Measurements from ENCODE around the gene BCDIN3D. TPM values are rescaled to one million over a fixed set of nuclear protein-coding genes. Genes with fewer than 3 reads are reported as not detected.

Gene BCDIN3D
- total and polyA plus RNA-seq, 10 of the 15 experiments (the other 5 are each of a cell fraction or from before 2014, with no cell fraction given): 3.7 to 7.2 (median 6.4) TPM

DNA sequence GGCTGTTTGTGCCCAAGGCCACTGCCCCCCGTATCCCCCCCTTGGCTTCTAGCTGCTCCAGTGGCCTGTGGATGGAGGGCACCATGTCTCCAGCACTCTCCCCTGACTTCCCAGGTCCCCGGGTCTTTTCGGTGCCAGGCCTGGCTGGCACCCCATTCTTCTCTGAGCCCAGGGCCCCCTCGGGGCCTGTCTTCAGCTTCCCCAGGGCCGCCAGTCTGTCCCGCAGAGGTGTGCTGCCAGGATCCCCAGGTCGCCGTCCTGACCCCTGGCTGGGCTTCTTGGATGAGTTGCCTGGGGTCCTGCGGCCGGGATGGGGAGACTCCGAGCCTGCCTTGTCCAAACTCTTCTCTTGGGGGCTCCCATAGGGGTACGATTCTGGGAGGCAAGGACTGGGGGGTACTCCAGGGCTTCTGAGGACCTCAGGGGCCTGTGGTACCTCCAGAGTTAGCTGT lies 47.2 kb downstream of the BCDIN3D start:
- ChIA-PET SMC1A (ENCODE audit: uncharacterized antibody, unreplicated experiment) (no interaction called here), POLR2A (no interaction called here), RAD21 (ENCODE audit: unreplicated experiment) (interaction anchor here (1.3 kb wide), 1 partner anchor 54 kb away, joined by 3 read pairs; the partner anchor contains the start of gene TMBIM6), CTCF (interaction anchor here (0.7 to 1.2 kb wide), 3 partner anchors 13 to 304 kb away, joined by 3 to 4 read pairs (median 3); no protein-coding TSS in a partner anchor)
- Histone ChIP-seq H3K36me3 (ENCODE audit: control insufficient read depth in 2 of 2, insufficient read depth in 2 of 2, low read length in 1 of 2) (peaks cover 0 to 3% of the 10 kb centered on the region in 2 experiments; a peak in 2 of 4 replicates), H3K9ac (ENCODE audit: control insufficient read depth, insufficient read depth, low read length) (no peak overlapping the region), H3K4me3 (no peak overlapping the region), H2AFZ (ENCODE audit: control insufficient read depth, low read depth, low read length) (no peak overlapping the region), H3K27ac (ENCODE audit: control insufficient read depth, insufficient read depth) (no peak overlapping the region), H3K79me2 (ENCODE audit: control insufficient read depth, insufficient read depth, low read length) (no peaks in the 10 kb centered on the region), H3K27me3 (replicated peaks in 1 of 2; ENCODE audit: control insufficient read depth in 2 of 2, insufficient read depth in 2 of 2, low read length in 1 of 2) (no peaks in the 10 kb centered on the region), H3K4me1 (ENCODE audit: control insufficient read depth, insufficient read depth, low read length) (no peaks in the 10 kb centered on the region), H3K4me2 (ENCODE audit: control insufficient read depth, insufficient read depth) (no peak overlapping the region), H3K9me3 (replicated peaks; ENCODE audit: control insufficient read depth, insufficient read depth, low read length) (no peaks in the 10 kb centered on the region), H4K20me1 (ENCODE audit: control insufficient read depth, insufficient read depth) (no peaks in the 10 kb centered on the region)
- 68% methylated on average over 12 of the region's 12 CpGs for WGBS (ENCODE audit: insufficient coverage, insufficient replicate concordance, low lambda C conversion rate, missing lambda C conversion rate)
- DNase-seq (ENCODE audit: low read depth, low spot score) (no peak), ATAC-seq (no peak), FAIRE-seq (no peak)
- TF ChIP-seq TCF3 (IDR thresholded peaks at IDR 0.05; ENCODE audit: borderline replicate concordance, insufficient read depth, low read depth, low read length): no peak
- no peak for TF ChIP-seq ELK1 (IDR thresholded peaks at IDR 0.05; ENCODE audit: low read depth, low read length)
- TF ChIP-seq WRNIP1 (IDR thresholded peaks at IDR 0.05; ENCODE audit: borderline replicate concordance, low read depth, low read length): no peak
- TF ChIP-seq HDGF (IDR thresholded peaks at IDR 0.05): no peak
- TF ChIP-seq NFIC (IDR thresholded peaks at IDR 0.05; ENCODE audit: low read depth, low read length): no peak
- no peak for TF ChIP-seq MTA3 (IDR thresholded peaks at IDR 0.05; ENCODE audit: borderline replicate concordance, low read length)
- TF ChIP-seq, protein P1, sequence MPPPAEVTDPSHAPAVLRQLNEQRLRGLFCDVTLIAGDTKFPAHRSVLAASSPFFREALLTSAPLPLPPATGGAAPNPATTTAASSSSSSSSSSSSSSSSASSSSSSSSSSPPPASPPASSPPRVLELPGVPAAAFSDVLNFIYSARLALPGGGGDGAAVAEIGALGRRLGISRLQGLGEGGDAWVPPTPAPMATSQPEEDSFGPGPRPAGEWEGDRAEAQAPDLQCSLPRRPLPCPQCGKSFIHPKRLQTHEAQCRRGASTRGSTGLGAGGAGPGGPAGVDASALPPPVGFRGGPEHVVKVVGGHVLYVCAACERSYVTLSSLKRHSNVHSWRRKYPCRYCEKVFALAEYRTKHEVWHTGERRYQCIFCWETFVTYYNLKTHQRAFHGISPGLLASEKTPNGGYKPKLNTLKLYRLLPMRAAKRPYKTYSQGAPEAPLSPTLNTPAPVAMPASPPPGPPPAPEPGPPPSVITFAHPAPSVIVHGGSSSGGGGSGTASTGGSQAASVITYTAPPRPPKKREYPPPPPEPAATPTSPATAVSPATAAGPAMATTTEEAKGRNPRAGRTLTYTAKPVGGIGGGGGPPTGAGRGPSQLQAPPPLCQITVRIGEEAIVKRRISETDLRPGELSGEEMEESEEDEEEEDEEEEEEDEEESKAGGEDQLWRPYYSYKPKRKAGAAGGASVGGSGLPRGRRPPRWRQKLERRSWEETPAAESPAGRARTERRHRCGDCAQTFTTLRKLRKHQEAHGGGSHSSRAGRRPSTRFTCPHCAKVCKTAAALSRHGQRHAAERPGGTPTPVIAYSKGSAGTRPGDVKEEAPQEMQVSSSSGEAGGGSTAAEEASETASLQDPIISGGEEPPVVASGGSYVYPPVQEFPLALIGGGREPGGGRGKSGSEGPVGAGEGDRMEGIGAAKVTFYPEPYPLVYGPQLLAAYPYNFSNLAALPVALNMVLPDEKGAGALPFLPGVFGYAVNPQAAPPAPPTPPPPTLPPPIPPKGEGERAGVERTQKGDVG (CRISPR knock-in tag; IDR thresholded peaks at IDR 0.05): no peak
- intact Hi-C loops (cut with micrococcal nuclease; ENCODE audit: unreplicated experiment): no loop called here
- in situ Hi-C loops (cut with MboI): no loop called here
- no TSS peak for BruUV-seq (replicated peaks)
